Measurements from ENCODE around the gene SFSWAP. TPM values are rescaled to one million over a fixed set of nuclear protein-coding genes. Genes with fewer than 3 reads are reported as not detected.

SFSWAP gene
- polyA plus RNA-seq, 4 donors, result 19.7 to 34.7 (median 33.4) TPM

DNA sequence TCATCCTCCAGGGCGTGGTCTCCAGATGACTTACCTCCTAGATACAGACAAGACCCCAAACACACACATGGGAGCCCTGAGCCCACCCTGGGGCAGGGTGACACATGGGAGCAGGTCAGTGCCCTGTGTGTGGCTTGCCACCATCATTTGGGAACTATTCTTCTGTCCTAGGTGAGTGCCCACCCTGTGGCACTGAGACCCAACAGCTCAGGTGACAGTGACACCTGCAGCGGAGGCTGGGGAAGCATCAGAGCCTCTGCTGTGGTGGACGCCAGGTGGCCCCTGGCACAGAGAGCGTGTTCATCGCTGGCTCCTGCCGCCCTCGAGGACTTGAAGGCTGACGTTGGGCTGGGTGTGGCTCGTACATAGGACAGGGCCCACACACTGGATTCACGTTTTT, 23.0 kb downstream of the SFSWAP start:
- Histone ChIP-seq H3K9me3 (ENCODE audit: control insufficient read depth in 2 of 2, insufficient read depth in 1 of 2, low read depth in 1 of 2, low read length in 1 of 2) (no peaks in the 10 kb centered on the region), H3K36me3 (ENCODE audit: control insufficient read depth in 3 of 3, insufficient read depth in 2 of 3, low read depth in 1 of 3, low read length in 3 of 3) (peaks cover 28 to 71% (median 38%) of the 10 kb centered on the region in 3 donors), H3K4me3 (ENCODE audit: low read depth in 1 of 3, low read length in 3 of 3) (no peak overlapping the region), H3K27me3 (ENCODE audit: control insufficient read depth in 3 of 3, insufficient read depth in 3 of 3, low read length in 3 of 3) (no peaks in the 10 kb centered on the region), H3K27ac (ENCODE audit: low read depth in 1 of 3, low read length in 2 of 3) (no peak overlapping the region), H3K4me1 (ENCODE audit: control insufficient read depth in 3 of 3, insufficient read depth in 2 of 3, low read depth in 1 of 3, low read length in 2 of 3) (no peaks in the 10 kb centered on the region)
- FAIRE-seq (no peak), DNase-seq (no peak)
- 86 to 93% (median 92%) methylated on average over 10 of the region's 10 CpGs for WGBS, 3 donors

GRCh38 chr12:131734336-131735152, 23.7 kb downstream of the SFSWAP start:
- Histone ChIP-seq H3K4me3 (ENCODE audit: low read depth in 1 of 3, low read length in 3 of 3) (no peak overlapping the region), H3K36me3 (ENCODE audit: control insufficient read depth in 3 of 3, insufficient read depth in 2 of 3, low read depth in 1 of 3, low read length in 3 of 3) (peaks cover 22 to 66% (median 32%) of the 10 kb centered on the region in 3 donors), H3K4me1 (ENCODE audit: control insufficient read depth in 3 of 3, insufficient read depth in 2 of 3, low read depth in 1 of 3, low read length in 2 of 3) (no peaks in the 10 kb centered on the region), H3K27me3 (ENCODE audit: control insufficient read depth in 3 of 3, insufficient read depth in 3 of 3, low read length in 3 of 3) (no peaks in the 10 kb centered on the region), H3K27ac (ENCODE audit: low read depth in 1 of 3, low read length in 2 of 3) (no peak overlapping the region), H3K9me3 (ENCODE audit: control insufficient read depth in 2 of 2, insufficient read depth in 1 of 2, low read depth in 1 of 2, low read length in 1 of 2) (no peaks in the 10 kb centered on the region)
- FAIRE-seq (no peak), DNase-seq (no peak)
- 95 to 97% (median 96%) methylated on average over 30 of the region's 30 CpGs for WGBS, 3 donors

DNA sequence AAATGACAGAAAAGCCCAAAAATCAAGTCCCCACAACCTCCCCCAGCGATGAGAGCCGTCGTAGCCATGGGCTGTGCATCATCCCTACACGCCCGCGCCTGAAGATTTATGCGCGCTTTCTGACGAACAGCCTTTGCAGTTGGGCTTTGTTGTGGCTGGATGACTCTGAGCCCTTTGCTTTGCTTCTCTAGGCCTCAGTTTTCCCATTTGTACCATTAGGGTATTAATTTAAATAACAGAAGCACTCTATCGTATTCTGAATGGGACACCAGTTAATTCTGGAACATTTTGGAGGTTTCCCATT, 24.2 kb downstream of the SFSWAP start:
- FAIRE-seq (no peak), DNase-seq (no peak)
- Histone ChIP-seq H3K4me1 (ENCODE audit: control insufficient read depth in 3 of 3, insufficient read depth in 2 of 3, low read depth in 1 of 3, low read length in 2 of 3) (no peaks in the 10 kb centered on the region), H3K36me3 (ENCODE audit: control insufficient read depth in 3 of 3, insufficient read depth in 2 of 3, low read depth in 1 of 3, low read length in 3 of 3) (peaks cover 21 to 67% (median 27%) of the 10 kb centered on the region in 3 donors), H3K9me3 (ENCODE audit: control insufficient read depth in 2 of 2, insufficient read depth in 1 of 2, low read depth in 1 of 2, low read length in 1 of 2) (no peaks in the 10 kb centered on the region), H3K27ac (ENCODE audit: low read depth in 1 of 3, low read length in 2 of 3) (no peak overlapping the region), H3K4me3 (ENCODE audit: low read depth in 1 of 3, low read length in 3 of 3) (no peak overlapping the region), H3K27me3 (ENCODE audit: control insufficient read depth in 3 of 3, insufficient read depth in 3 of 3, low read length in 3 of 3) (no peaks in the 10 kb centered on the region)
- WGBS, 3 donors, result 87 to 91% (median 89%) methylated on average over 10 of the region's 10 CpGs

DNA sequence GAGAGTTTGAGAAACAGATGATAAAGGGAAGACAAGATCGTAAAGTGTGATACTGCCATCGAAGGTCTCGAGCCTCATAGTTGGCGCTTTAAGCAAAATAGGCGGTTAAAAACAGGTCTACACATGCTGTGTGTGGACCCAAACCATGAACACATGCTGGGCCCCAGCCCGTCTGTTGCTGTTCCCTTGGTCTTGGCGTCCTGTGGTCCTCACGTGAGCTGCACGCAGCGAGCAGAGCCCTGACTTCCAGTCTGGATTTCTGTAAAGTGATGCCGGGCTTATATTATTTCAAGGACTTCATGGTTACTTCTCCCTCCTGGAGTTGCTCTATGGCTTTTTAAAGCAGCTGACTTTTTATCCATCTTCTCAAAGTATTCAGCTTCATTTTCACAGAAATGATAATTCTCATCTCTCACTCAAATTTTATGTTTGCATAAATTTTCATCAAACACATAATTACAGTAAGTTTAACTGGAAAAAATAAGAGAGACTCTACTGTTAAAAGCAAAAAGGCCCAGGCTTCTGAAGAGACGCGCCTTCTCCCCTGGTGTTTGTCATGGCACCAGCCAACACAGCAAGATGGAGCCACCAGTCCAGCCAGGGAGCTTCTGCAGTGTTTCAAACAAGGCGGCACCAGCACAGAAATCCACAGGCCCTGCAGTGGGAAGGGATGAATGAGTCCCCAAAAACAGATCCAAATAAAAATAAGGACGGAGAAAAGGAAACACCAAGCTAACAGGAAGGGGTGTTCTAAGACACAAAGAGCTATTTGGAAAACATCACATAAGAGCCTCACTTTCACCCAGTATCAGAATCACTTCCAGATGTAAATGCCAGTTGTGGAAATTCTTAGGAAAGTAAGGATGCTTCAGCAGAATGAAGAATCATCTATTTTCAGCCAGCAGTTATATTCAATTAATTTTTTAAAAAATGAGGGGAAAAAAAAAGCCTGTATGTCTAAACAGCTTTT, 24.9 kb downstream of the SFSWAP start:
- FAIRE-seq (no peak), DNase-seq (no peak)
- H3K9me3 ChIP-seq (ENCODE audit: control insufficient read depth in 2 of 2, insufficient read depth in 1 of 2, low read depth in 1 of 2, low read length in 1 of 2), result no peaks in the 10 kb centered on the region
- H3K4me3 ChIP-seq (ENCODE audit: low read depth in 1 of 3, low read length in 3 of 3), result no peak overlapping the region
- peaks cover 14 to 66% (median 28%) of the 10 kb centered on the region in 3 donors for H3K36me3 ChIP-seq (ENCODE audit: control insufficient read depth in 3 of 3, insufficient read depth in 2 of 3, low read depth in 1 of 3, low read length in 3 of 3)
- 92 to 97% (median 94%) methylated on average over 15 of the region's 15 CpGs for WGBS, 3 donors
- no peak overlapping the region for H3K27ac ChIP-seq (ENCODE audit: low read depth in 1 of 3, low read length in 2 of 3)
- no peaks in the 10 kb centered on the region for H3K4me1 ChIP-seq (ENCODE audit: control insufficient read depth in 3 of 3, insufficient read depth in 2 of 3, low read depth in 1 of 3, low read length in 2 of 3)
- no peaks in the 10 kb centered on the region for H3K27me3 ChIP-seq (ENCODE audit: control insufficient read depth in 3 of 3, insufficient read depth in 3 of 3, low read length in 3 of 3)

DNA sequence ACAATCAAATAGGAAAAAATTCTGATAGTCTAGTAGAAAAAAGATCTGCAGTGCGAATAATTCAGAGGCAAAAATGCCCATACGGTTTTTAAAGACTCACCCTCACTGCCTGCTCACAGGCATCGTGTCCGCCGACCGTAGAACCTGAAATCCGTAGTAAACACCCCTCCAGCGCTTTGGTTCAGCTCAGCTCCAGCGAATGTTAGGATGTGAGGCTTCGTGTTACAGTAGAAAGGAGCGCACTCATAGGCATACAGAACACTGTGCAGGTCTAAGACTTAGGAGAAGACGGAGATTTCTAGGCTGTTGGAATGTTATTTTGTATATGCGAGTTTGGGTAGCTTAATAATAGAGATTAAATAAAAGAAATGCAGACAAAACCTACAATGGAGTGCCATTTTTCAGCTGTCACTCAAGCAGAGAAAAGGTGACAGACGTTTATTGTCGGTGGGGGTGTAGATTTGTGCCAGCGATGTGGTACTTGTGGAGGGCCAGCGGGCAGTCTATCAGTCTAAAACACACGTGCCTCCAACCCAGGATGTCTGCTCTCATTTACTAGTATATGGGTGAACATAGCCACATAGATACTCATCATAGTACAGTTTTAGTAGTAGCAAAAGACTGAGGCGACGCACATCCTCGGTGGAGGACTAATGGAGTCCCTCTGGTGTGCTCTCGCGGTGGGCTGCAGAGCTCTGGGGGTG, 25.7 kb downstream of the SFSWAP start:
- DNase-seq (no peak), FAIRE-seq (no peak)
- no peak overlapping the region for H3K27ac ChIP-seq (ENCODE audit: low read depth in 1 of 3, low read length in 2 of 3)
- H3K9me3 ChIP-seq (ENCODE audit: control insufficient read depth in 2 of 2, insufficient read depth in 1 of 2, low read depth in 1 of 2, low read length in 1 of 2), result no peaks in the 10 kb centered on the region
- 92 to 96% (median 96%) methylated on average over 23 of the region's 23 CpGs for WGBS, 3 donors
- H3K4me3 ChIP-seq (ENCODE audit: low read depth in 1 of 3, low read length in 3 of 3), result no peak overlapping the region
- no peaks in the 10 kb centered on the region for H3K4me1 ChIP-seq (ENCODE audit: control insufficient read depth in 3 of 3, insufficient read depth in 2 of 3, low read depth in 1 of 3, low read length in 2 of 3)
- no peaks in the 10 kb centered on the region for H3K27me3 ChIP-seq (ENCODE audit: control insufficient read depth in 3 of 3, insufficient read depth in 3 of 3, low read length in 3 of 3)
- H3K36me3 ChIP-seq (ENCODE audit: control insufficient read depth in 3 of 3, insufficient read depth in 2 of 3, low read depth in 1 of 3, low read length in 3 of 3), result peaks cover 9 to 64% (median 23%) of the 10 kb centered on the region in 3 donors

DNA sequence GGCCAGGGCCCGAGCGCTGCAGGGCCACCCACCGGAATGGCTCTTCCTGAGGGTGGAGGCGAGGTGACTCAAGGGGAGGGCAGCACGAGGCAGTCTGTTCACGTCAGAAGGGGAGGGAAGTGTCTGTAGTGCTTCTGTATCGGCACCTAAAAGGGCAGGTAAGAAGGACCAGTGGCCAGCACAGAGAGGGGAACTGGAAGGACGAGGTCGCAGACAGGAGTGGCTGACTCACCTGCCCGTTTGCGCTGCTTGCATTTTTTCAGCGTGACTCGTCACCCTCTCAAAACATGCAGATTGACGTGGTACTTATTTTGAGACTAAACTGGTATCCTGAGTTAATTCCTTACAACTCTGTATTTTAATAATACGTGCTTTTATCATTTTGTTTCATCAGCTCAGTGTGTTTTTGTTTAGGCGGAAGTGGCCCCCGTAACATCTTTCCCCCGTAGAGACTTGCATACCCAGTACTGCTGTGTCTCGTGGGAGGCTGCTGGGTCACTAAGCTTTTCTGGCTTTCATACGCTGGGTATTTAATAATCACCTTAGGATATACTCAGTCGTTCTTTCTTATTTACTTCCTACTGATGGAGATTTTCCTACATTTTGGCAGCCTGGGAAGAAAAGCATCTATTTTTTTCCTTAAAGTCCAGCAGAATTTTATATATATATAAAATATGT, 26.4 kb downstream of the SFSWAP start:
- no peak overlapping the region for H3K27ac ChIP-seq (ENCODE audit: low read depth in 1 of 3, low read length in 2 of 3)
- no peak for FAIRE-seq

GRCh38 chr12:131738196-131738595, 27.3 kb downstream of the SFSWAP start:
- peaks cover 10 to 63% (median 17%) of the 10 kb centered on the region in 3 donors for H3K36me3 ChIP-seq (ENCODE audit: control insufficient read depth in 3 of 3, insufficient read depth in 2 of 3, low read depth in 1 of 3, low read length in 3 of 3)

More for the DNA sequence above, 26.4 kb downstream of the SFSWAP start:
- no peaks in the 10 kb centered on the region for H3K9me3 ChIP-seq (ENCODE audit: control insufficient read depth in 2 of 2, insufficient read depth in 1 of 2, low read depth in 1 of 2, low read length in 1 of 2)
- H3K4me1 ChIP-seq (ENCODE audit: control insufficient read depth in 3 of 3, insufficient read depth in 2 of 3, low read depth in 1 of 3, low read length in 2 of 3), result no peaks in the 10 kb centered on the region
- no peak overlapping the region for H3K4me3 ChIP-seq (ENCODE audit: low read depth in 1 of 3, low read length in 3 of 3)
- 91 to 92% (median 91%) methylated on average over 21 of the region's 21 CpGs for WGBS, 3 donors
- H3K36me3 ChIP-seq (ENCODE audit: control insufficient read depth in 3 of 3, insufficient read depth in 2 of 3, low read depth in 1 of 3, low read length in 3 of 3), result peaks cover 14 to 67% (median 24%) of the 10 kb centered on the region in 3 donors
- no peak for DNase-seq
- no peaks in the 10 kb centered on the region for H3K27me3 ChIP-seq (ENCODE audit: control insufficient read depth in 3 of 3, insufficient read depth in 3 of 3, low read length in 3 of 3)

More at GRCh38 chr12:131738196-131738595, 27.3 kb downstream of the SFSWAP start:
- 87 to 90% (median 87%) methylated on average over 5 of the region's 5 CpGs for WGBS, 3 donors
- no peak overlapping the region for H3K27ac ChIP-seq (ENCODE audit: low read depth in 1 of 3, low read length in 2 of 3)
- H3K4me1 ChIP-seq (ENCODE audit: control insufficient read depth in 3 of 3, insufficient read depth in 2 of 3, low read depth in 1 of 3, low read length in 2 of 3), result no peaks in the 10 kb centered on the region
- H3K4me3 ChIP-seq (ENCODE audit: low read depth in 1 of 3, low read length in 3 of 3), result no peak overlapping the region
- FAIRE-seq, result no peak
- H3K27me3 ChIP-seq (ENCODE audit: control insufficient read depth in 3 of 3, insufficient read depth in 3 of 3, low read length in 3 of 3), result no peaks in the 10 kb centered on the region
- peaks cover 0 to 7% of the 10 kb centered on the region in 2 donors for H3K9me3 ChIP-seq (ENCODE audit: control insufficient read depth in 2 of 2, insufficient read depth in 1 of 2, low read depth in 1 of 2, low read length in 1 of 2)
- DNase-seq, result no peak
